GM12872 (cell line): Measurements from ENCODE around the gene CCR8.

ENCODE experiments used
- CTCF ChIP-seq: IDR thresholded peaks from 3 replicates; pipeline ENCODE4 v1.5.1; 2011; ENCODE audit warnings: low read depth, mild to moderate bottlenecking, low read length, moderate library complexity; ENCODE audit not compliant: insufficient read depth

Gene CCR8

DNA sequence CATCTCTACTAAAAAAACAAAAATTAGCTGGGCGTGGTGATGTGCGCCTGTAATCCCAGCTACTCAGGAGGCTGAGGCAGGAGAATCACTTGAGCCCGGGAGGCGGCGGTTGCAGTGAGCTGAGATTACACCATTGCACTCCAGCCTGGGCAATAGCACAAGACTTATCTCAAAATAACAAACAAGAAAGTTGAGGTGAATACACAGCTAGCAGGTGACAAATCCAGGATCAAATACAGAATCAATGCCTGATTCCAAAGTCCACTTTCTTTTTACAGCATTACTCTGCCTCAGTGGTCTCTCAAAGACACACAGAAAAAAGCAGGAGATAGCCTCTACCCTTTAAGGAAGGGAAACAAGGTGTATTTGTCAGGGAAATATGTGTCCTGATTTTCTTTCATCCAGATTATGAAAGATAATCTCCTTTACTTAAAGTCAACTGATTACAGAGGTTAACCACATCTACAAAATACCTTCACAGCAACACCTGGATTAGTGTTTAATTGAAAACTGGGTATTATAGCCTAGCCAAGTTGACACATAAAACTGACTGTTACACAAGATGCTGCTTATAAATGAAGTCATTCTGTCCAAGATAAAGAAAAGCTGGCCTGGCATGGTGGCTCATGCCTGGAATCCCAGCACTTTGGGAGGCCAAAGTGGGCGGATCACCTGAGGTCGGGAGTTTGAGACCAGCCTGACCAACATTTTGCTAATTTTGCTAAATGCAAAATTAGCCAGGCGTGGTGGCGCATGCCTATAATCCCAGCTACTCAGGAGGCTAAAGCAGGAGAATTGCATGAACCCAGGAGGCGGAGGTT lies 49.7 kb downstream of the CCR8 start:
- TF ChIP-seq CTCF, result no peak

GRCh38 chr3:39379778-39380155 lies 50.3 kb downstream of the CCR8 start:
- TF ChIP-seq CTCF, result no peak

DNA sequence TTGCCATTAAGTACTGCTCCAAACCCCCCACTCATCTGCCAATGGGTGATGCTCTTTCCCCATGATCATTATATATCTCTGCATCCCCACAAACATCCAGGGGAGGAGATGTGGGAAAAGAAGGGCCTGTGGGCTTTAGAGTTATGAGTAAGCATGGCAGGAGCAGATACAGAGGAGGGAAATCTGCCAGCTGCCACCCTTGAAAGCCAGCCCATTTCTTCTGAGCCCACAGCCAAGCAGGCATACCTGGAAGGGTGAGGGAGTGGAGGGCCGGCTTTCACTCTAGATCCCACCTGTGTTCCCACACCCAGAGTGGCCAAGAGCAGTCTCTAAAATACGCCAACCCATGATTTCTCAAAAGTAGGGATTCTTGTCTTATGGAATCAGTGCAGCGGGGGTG lies 51.9 kb downstream of the CCR8 start:
- TF ChIP-seq CTCF, result no peak
